ENCODE data around the gene SOX6. TPM values are rescaled to one million over a fixed set of nuclear protein-coding genes. Genes with fewer than 3 reads are reported as not detected.

The SOX6 gene
- total and polyA plus RNA-seq, 2 donors (not counting 3 experiments of a cell fraction or from before 2014, with no cell fraction given) = 0.14 to 3.7 TPM

DNA sequence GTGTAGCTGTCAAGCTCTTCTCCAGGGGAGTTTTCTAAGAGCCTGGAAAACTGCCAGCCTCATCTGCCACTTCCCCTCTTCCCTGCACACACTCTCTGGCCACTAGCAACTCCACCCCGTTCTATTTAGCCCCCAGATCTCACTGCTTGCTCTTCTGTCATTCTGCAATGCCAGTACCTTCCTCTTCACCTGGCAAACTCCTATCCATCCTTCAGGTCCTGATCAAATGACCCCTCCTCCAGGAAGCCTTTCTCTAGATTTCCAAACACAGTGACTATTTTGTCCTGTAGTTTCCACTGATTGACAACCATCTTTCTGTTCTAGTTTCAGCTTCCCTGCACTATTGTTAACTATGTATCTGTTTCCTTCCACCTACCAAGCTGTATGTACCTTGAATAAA lies 437.7 kb downstream of the SOX6 start:
- H3K9me1 ChIP-seq (replicated peaks; ENCODE audit: control insufficient read depth, extremely low read depth, insufficient read depth, low read length) = no peaks in the 10 kb centered on the region
- H3K27ac ChIP-seq (ENCODE audit: insufficient read depth, low read depth, low read length) = no peak overlapping the region
- intact Hi-C loops (cut with micrococcal nuclease) (no loop called here), dilution Hi-C loops (cut with MboI; ENCODE audit: extremely low pct_ligation_motif_present, low sequenced_read_pairs) (no loop called here)
- H3K36me3 ChIP-seq (ENCODE audit: control insufficient read depth in 2 of 2, extremely low read depth in 1 of 2, insufficient read depth in 2 of 2, low read length in 2 of 2) = no peaks in the 10 kb centered on the region
- ChIA-PET POLR2A (no interaction called here), CTCF (no interaction called here)
- H3K9me3 ChIP-seq (replicated peaks; ENCODE audit: control insufficient read depth, insufficient read depth, low read length) = no peaks in the 10 kb centered on the region
- TF ChIP-seq JUN (IDR thresholded peaks at IDR 0.05; ENCODE audit: borderline replicate concordance, insufficient read depth, insufficient read length, low read depth) (no peak), GATA2 (IDR thresholded peaks at IDR 0.05; ENCODE audit: insufficient read depth, insufficient read length, low read depth, low read length) (no peak), POLR2A (IDR thresholded peaks at IDR 0.05; ENCODE audit: low read depth, low read length) (no peak), EZH2 (IDR thresholded peaks at IDR 0.05; ENCODE audit: borderline replicate concordance, low read depth, low read length, severe bottlenecking) (no peak), FOS (IDR thresholded peaks at IDR 0.05; ENCODE audit: borderline replicate concordance, insufficient read depth, low read length) (no peak), MYC (IDR thresholded peaks at IDR 0.05; ENCODE audit: low read depth, low read length) (no peak), POLR2AphosphoS5 (IDR thresholded peaks at IDR 0.05; ENCODE audit: insufficient read depth, low read depth, low read length) (no peak)
- TF ChIP-seq, protein P1, sequence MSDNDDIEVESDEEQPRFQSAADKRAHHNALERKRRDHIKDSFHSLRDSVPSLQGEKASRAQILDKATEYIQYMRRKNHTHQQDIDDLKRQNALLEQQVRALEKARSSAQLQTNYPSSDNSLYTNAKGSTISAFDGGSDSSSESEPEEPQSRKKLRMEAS (IDR thresholded peaks at IDR 0.05; ENCODE audit: insufficient read depth, insufficient read length) = no peak
- TF ChIP-seq, protein P2, sequence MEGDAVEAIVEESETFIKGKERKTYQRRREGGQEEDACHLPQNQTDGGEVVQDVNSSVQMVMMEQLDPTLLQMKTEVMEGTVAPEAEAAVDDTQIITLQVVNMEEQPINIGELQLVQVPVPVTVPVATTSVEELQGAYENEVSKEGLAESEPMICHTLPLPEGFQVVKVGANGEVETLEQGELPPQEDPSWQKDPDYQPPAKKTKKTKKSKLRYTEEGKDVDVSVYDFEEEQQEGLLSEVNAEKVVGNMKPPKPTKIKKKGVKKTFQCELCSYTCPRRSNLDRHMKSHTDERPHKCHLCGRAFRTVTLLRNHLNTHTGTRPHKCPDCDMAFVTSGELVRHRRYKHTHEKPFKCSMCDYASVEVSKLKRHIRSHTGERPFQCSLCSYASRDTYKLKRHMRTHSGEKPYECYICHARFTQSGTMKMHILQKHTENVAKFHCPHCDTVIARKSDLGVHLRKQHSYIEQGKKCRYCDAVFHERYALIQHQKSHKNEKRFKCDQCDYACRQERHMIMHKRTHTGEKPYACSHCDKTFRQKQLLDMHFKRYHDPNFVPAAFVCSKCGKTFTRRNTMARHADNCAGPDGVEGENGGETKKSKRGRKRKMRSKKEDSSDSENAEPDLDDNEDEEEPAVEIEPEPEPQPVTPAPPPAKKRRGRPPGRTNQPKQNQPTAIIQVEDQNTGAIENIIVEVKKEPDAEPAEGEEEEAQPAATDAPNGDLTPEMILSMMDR (IDR thresholded peaks at IDR 0.05; ENCODE audit: extremely low read depth in 1 of 2, insufficient read depth in 1 of 2, low read depth in 1 of 2, low read length in 2 of 2) = no peak
- H3K79me2 ChIP-seq (ENCODE audit: control insufficient read depth, insufficient read depth, low read length) = no peaks in the 10 kb centered on the region
- no peak overlapping the region for H3K9ac ChIP-seq (replicated peaks; ENCODE audit: extremely low read depth, insufficient read depth, low read length)
- no TSS peak for BruUV-seq (replicated peaks)
- H3K4me3 ChIP-seq (replicated peaks in 1 of 3; ENCODE audit: insufficient read depth in 1 of 3, low read depth in 1 of 3, low read length in 3 of 3) = no peak overlapping the region
- no peak for FAIRE-seq
- H3K27me3 ChIP-seq (ENCODE audit: control insufficient read depth in 2 of 2, insufficient read depth in 2 of 2, low read length in 2 of 2) = no peaks in the 10 kb centered on the region
- no peak for DNase-seq (ENCODE audit: low read depth, low spot score)
- H3K4me1 ChIP-seq (ENCODE audit: control insufficient read depth, extremely low read depth, insufficient read depth, low read length) = no peaks in the 10 kb centered on the region
- no peaks in the 10 kb centered on the region for H4K20me1 ChIP-seq (replicated peaks; ENCODE audit: control insufficient read depth, extremely low read depth, insufficient read depth, low read length)
- no peak overlapping the region for H3K4me2 ChIP-seq (ENCODE audit: insufficient read depth, low read length)
- H2AFZ ChIP-seq (ENCODE audit: low read depth, low read length) = no peak overlapping the region
